Panc1 (cell line): ENCODE data around the gene ULBP2.
"Not testable (repeated sequence)": the region's sequence is repeated elsewhere in the genome, so short reads cannot be mapped to it uniquely, and the experiment has no call there.

ENCODE experiments used
- CTCF ChIP-seq: fragments of 450-650 bp; IDR thresholded peaks from 2 replicates; pipeline ENCODE4 v1.5.1; 2017; ENCODE audit warnings: mild to moderate bottlenecking
- POLR2AphosphoS5 ChIP-seq: IDR thresholded peaks from 2 replicates; pipeline ENCODE4 v1.6.1; 2012; ENCODE audit warnings: mild to moderate bottlenecking, low read depth, low read length, moderate library complexity
- REST ChIP-seq, 2 experiments: IDR thresholded peaks; 2 replicates each; pipeline ENCODE4 v1.6.1; 2011 to 2012; ENCODE audit warnings: low read depth in 2 of 2, control low read depth in 1 of 2, low read length in 1 of 2, mild to moderate bottlenecking in 1 of 2, moderate library complexity in 1 of 2; ENCODE audit not compliant: insufficient read depth in 1 of 2
- SIN3A ChIP-seq: IDR thresholded peaks from 2 replicates; pipeline ENCODE4 v1.6.1; 2012; ENCODE audit warnings: low read depth, mild to moderate bottlenecking, low read length, moderate library complexity, borderline replicate concordance; ENCODE audit not compliant: insufficient read depth
- TCF7L2 ChIP-seq: IDR thresholded peaks from 2 replicates; pipeline ENCODE4 v1.6.1; 2011; ENCODE audit warnings: mild to moderate bottlenecking, low read depth, low read length, inconsistent platforms

GRCh38 chr6:149947533-149947932 is 5.7 kb downstream of the ULBP2 start:
- TF ChIP-seq CTCF; REST (IDR thresholded peaks at IDR 0.05; ENCODE audit: insufficient read depth in 1 of 2, low read depth in 2 of 2, low read length in 1 of 2); POLR2AphosphoS5; TCF7L2; SIN3A: not testable (repeated sequence)
